CD14-positive monocyte (primary cell): ENCODE data around the gene KANSL1L. TPM values are rescaled to one million over a fixed set of nuclear protein-coding genes. Genes with fewer than 3 reads are reported as not detected.

Experiments
- DNase-seq, 3 donors: peaks; one replicate each; pipeline ENCODE4 v3.0.0-alpha.2; 2011 to 2022
- H2AFZ ChIP-seq: 2 replicates; pipeline ENCODE4 v1.6.0; 2012; ENCODE audit warnings: mild to moderate bottlenecking, low read depth, low read length, inconsistent platforms; ENCODE audit not compliant: insufficient read depth, poor library complexity, severe bottlenecking
- H3K27ac ChIP-seq, 2 donors: 1 replicate in 1 of 2; 2 replicates in 1 of 2; pipeline ENCODE4 v1.5.1; 2012 to 2013; ENCODE audit warnings: low read length in 2 of 2, control low read depth in 1 of 2, inconsistent platforms in 1 of 2, low read depth in 1 of 2, mild to moderate bottlenecking in 1 of 2
- H3K27me3 ChIP-seq, 2 donors: one replicate each; pipeline versions ENCODE4 v1.6.0 to v1.6.1; 2011 to 2013; ENCODE audit warnings: low read length in 2 of 2; ENCODE audit not compliant: control insufficient read depth in 2 of 2, insufficient read depth in 2 of 2
- H3K36me3 ChIP-seq, 2 donors: replicated peaks in 1 of 2; 1 replicate in 1 of 2; 2 replicates in 1 of 2; pipeline versions ENCODE4 v1.5.1 to v1.6.1; 2012 to 2013; ENCODE audit warnings: low read length in 2 of 2, control low read depth in 1 of 2, inconsistent platforms in 1 of 2, mild to moderate bottlenecking in 1 of 2; ENCODE audit not compliant: insufficient read depth in 2 of 2, control insufficient read depth in 1 of 2
- H3K4me1 ChIP-seq, 2 donors: 1 replicate in 1 of 2; 2 replicates in 1 of 2; pipeline versions ENCODE4 v1.5.1 to v1.6.1; 2012 to 2013; ENCODE audit warnings: low read length in 2 of 2, control low read depth in 1 of 2, inconsistent platforms in 1 of 2, mild to moderate bottlenecking in 1 of 2, moderate library complexity in 1 of 2; ENCODE audit not compliant: insufficient read depth in 2 of 2, control insufficient read depth in 1 of 2
- H3K4me2 ChIP-seq: replicated peaks from 2 replicates; pipeline ENCODE3; 2012; ENCODE audit warnings: low read length, moderate library complexity, mild to moderate bottlenecking; ENCODE audit not compliant: poor library complexity, severe bottlenecking; ENCODE audit errors: extremely low read depth
- H3K4me3 ChIP-seq, 3 experiments: fragments of 200-600 bp in 1 of 3; sonication (generic) in 1 of 3; replicated peaks in 1 of 3; 1 replicate in 2 of 3; 2 replicates in 1 of 3; pipeline ENCODE4 v1.5.1; 2011 to 2013; ENCODE audit warnings: low read length in 3 of 3, mild to moderate bottlenecking in 3 of 3, control low read depth in 2 of 3, low read depth in 2 of 3, inconsistent platforms in 1 of 3, moderate library complexity in 1 of 3
- H3K79me2 ChIP-seq: 2 replicates; pipeline ENCODE4 v1.6.0; 2012; ENCODE audit warnings: mild to moderate bottlenecking, control low read depth, inconsistent platforms, low read length, moderate library complexity; ENCODE audit not compliant: insufficient read depth
- H3K9ac ChIP-seq: 2 replicates; pipeline ENCODE4 v1.6.0; 2017; ENCODE audit warnings: low read length, mild to moderate bottlenecking; ENCODE audit not compliant: insufficient read depth, poor library complexity, severe bottlenecking
- H3K9me3 ChIP-seq, 2 donors: replicated peaks in 1 of 2; 1 replicate in 1 of 2; 2 replicates in 1 of 2; pipeline versions ENCODE4 v1.5.1 to v1.6.1; 2012 to 2013; ENCODE audit warnings: low read length in 2 of 2, control low read depth in 1 of 2; ENCODE audit not compliant: control insufficient read depth in 1 of 2, insufficient read depth in 1 of 2
- H4K20me1 ChIP-seq: 2 replicates; pipeline ENCODE4 v1.6.0; 2012; ENCODE audit warnings: mild to moderate bottlenecking, low read length, control low read depth, moderate library complexity; ENCODE audit not compliant: insufficient read depth
- H3K27ac Mint-ChIP-seq, 7 donors: one replicate each; pipeline ENCODE4 v1.8.0; 2020; ENCODE audit warnings: mild to moderate bottlenecking in 7 of 7, mixed read lengths in 7 of 7, moderate library complexity in 6 of 7, inconsistent platforms in 2 of 7
- H3K27me3 Mint-ChIP-seq, 3 donors: one replicate each; pipeline ENCODE4 v1.8.0; 2021 to 2022; ENCODE audit warnings: low read depth in 3 of 3, mild to moderate bottlenecking in 3 of 3, mixed read lengths in 3 of 3, moderate library complexity in 3 of 3, inconsistent platforms in 1 of 3
- H3K36me3 Mint-ChIP-seq, 2 donors: one replicate each; pipeline ENCODE4 v1.8.0; 2020; ENCODE audit warnings: mixed read lengths in 2 of 2, inconsistent platforms in 1 of 2, mild to moderate bottlenecking in 1 of 2
- H3K4me1 Mint-ChIP-seq: one replicate; pipeline ENCODE4 v1.8.0; 2020; ENCODE audit warnings: mild to moderate bottlenecking, mixed read lengths
- H3K4me3 Mint-ChIP-seq, 2 donors: one replicate each; pipeline ENCODE4 v1.8.0; 2020; ENCODE audit warnings: mild to moderate bottlenecking in 2 of 2, mixed read lengths in 2 of 2, moderate library complexity in 1 of 2
- H3K9me3 Mint-ChIP-seq, 7 donors: one replicate each; pipeline ENCODE4 v1.8.0; 2020 to 2022; ENCODE audit warnings: mixed read lengths in 7 of 7, mild to moderate bottlenecking in 6 of 7, moderate library complexity in 6 of 7, inconsistent platforms in 2 of 7
- WGBS: methylation state at CpG from one replicate; pipeline ENCODE4 v1.1.5; 2013; ENCODE audit warnings: missing lambda C conversion rate; ENCODE audit not compliant: insufficient coverage; 5-methylcytosine and 5-hydroxymethylcytosine counted together
- intact Hi-C, 2 donors: fragments of 100-400 bp; cut with micrococcal nuclease; formaldehyde crosslinking; loops; one replicate each; pipeline versions ENCODE4 v1.15.0 to v1.15.1; 2023
- polyA plus RNA-seq, 3 donors: library from polyadenylated mRNA; depleted of rRNA in 1 of 3; unstranded in 2 of 3; stranded (reverse) in 1 of 3; fragments of 300-500 nt in 2 of 3; fragments of >200 nt in 1 of 3; fragmentation: Illumina TruSeq in 2 of 3; gene quantifications; 1 replicate in 2 of 3; 2 replicates in 1 of 3; pipeline ENCODE4 v1.2.3, GENCODE V29; 2012 to 2021
- TF ChIP-seq, protein P1 (sequence below): fragments of 200-600 bp; IDR thresholded peaks from one replicate; pipeline ENCODE4 v1.8.0; 2022; ENCODE audit warnings: antibody characterized with exemption, mild to moderate bottlenecking

The KANSL1L gene
- polyA plus RNA-seq, 3 donors, result 1.00 to 11.6 (median 1.3) TPM

DNA sequence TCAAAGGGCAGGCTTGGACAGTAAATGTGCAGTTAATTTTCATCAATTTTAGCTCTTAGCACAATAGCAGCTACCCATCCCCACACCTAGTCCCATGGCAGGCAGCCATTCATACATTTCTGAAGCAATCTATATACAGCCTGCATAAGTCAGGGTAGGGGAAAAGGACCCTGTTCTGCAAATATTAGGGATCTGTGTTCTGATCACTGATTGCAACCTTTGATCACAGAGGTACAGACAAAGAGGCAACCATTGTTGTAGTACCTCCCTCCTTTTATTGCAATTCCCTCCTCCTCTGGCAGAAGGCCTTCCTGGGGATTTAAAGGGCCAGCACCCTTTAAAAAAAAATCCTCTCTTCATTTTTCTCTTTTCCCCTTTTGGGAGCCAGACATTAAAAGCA lies 58.3 kb downstream of the KANSL1L start:
- Mint-ChIP-seq H3K27ac (no peak overlapping the region), H3K4me3 (no peak overlapping the region), H3K36me3 (peaks cover 36 to 48% of the 10 kb centered on the region in 2 donors), H3K9me3 (peaks cover 22 to 37% (median 26%) of the 10 kb centered on the region in 7 donors), H3K4me1 (peaks cover 6% of the 10 kb centered on the region), H3K27me3 (peaks cover 0 to 1% (median 0%) of the 10 kb centered on the region in 3 donors)
- Histone ChIP-seq H4K20me1 (no peaks in the 10 kb centered on the region), H3K79me2 (peaks cover 12% of the 10 kb centered on the region), H3K36me3 (peaks cover 11 to 39% of the 10 kb centered on the region in 2 donors), H3K9me3 (peaks cover 13 to 27% of the 10 kb centered on the region in 2 donors), H3K4me2 (no peak overlapping the region), H3K27ac (no peak overlapping the region), H3K4me1 (no peaks in the 10 kb centered on the region), H3K27me3 (no peaks in the 10 kb centered on the region), H3K4me3 (no peak overlapping the region), H2AFZ (no peak overlapping the region), H3K9ac (no peak overlapping the region)
- TF ChIP-seq, protein P1, sequence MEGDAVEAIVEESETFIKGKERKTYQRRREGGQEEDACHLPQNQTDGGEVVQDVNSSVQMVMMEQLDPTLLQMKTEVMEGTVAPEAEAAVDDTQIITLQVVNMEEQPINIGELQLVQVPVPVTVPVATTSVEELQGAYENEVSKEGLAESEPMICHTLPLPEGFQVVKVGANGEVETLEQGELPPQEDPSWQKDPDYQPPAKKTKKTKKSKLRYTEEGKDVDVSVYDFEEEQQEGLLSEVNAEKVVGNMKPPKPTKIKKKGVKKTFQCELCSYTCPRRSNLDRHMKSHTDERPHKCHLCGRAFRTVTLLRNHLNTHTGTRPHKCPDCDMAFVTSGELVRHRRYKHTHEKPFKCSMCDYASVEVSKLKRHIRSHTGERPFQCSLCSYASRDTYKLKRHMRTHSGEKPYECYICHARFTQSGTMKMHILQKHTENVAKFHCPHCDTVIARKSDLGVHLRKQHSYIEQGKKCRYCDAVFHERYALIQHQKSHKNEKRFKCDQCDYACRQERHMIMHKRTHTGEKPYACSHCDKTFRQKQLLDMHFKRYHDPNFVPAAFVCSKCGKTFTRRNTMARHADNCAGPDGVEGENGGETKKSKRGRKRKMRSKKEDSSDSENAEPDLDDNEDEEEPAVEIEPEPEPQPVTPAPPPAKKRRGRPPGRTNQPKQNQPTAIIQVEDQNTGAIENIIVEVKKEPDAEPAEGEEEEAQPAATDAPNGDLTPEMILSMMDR, result no peak
- intact Hi-C loops, result no loop called here
- DNase-seq, result no peak

DNA sequence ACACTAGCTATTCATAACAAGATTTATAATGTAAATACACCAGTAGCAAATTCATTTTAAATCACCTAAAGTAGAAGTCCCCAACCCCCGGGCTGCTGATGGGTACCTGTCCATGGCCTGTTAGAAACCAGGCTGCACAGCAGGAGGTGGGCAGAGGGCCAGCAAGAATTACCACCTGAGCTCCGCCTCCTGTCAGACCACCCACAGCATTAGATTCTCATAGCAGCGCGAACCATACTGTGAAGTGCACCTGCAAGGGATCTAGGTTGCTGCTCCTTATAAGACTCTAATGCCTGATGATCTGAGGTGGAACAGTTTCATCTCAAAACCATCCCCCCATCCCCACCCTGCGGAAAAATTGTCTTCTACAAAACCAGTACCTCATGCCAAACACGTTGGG lies 71.3 kb downstream of the KANSL1L start:
- H3K9me3 Mint-ChIP-seq, result peaks cover 0 to 3% (median 0%) of the 10 kb centered on the region in 7 donors
- Histone ChIP-seq H3K4me1 (no peaks in the 10 kb centered on the region), H3K36me3 (peaks cover 0 to 32% of the 10 kb centered on the region in 2 donors), H3K27me3 (no peaks in the 10 kb centered on the region), H3K27ac (no peak overlapping the region), H2AFZ (no peak overlapping the region), H3K4me2 (no peak overlapping the region), H4K20me1 (no peaks in the 10 kb centered on the region), H3K9me3 (no peaks in the 10 kb centered on the region), H3K4me3 (no peak overlapping the region), H3K9ac (no peak overlapping the region), H3K79me2 (no peaks in the 10 kb centered on the region)
- H3K4me1 Mint-ChIP-seq, result no peaks in the 10 kb centered on the region
- peaks cover 0 to 1% (median 0%) of the 10 kb centered on the region in 3 donors for H3K27me3 Mint-ChIP-seq
- WGBS, result 96% methylated on average over 3 of the region's 6 CpGs
- no peak overlapping the region for H3K4me3 Mint-ChIP-seq
- intact Hi-C loops, result no loop called here
- H3K36me3 Mint-ChIP-seq, result peaks cover 25 to 26% of the 10 kb centered on the region in 2 donors
- DNase-seq, result no peak
- no peak overlapping the region for H3K27ac Mint-ChIP-seq
- TF ChIP-seq, protein P1, result no peak
